HG03108 (cell line): ENCODE data around the gene MACO1.

Source experiments
- ATAC-seq: cut with Tn5 transposase; IDR thresholded peaks from one replicate; pipeline ENCODE4 v1.9.1; 2021; ENCODE audit warnings: moderate library complexity; ENCODE audit not compliant: unreplicated experiment

MACO1 gene

DNA sequence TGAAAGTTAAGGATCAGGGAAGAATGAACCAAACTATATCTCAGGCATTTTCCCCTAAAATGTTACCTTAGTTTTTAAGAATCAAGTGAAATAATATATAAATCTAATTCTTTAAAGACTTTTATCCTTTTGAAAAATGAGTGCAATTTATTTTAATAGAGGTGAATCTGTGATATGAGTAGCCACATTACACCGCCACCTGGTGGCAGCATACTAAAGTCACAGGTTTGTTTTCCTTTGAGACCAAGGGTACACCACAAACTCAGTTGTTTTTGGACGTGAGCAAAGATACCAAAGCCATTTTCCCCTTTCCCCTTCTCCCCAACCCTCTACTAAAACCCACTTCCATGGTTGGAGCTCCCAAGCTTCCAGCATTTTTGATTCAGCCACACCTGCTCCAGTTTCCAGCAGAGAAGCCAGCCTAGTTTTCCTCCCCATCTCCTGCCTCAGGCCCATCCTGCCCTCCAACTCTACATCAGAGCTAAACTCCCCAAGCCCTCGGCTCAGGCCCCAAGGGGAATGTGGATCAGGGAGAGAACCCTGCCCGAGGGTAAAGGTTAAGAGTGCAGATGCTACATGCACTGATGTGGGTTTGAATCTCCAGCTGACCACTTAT lies 89.9 kb downstream of the MACO1 start:
- no peak for ATAC-seq

DNA sequence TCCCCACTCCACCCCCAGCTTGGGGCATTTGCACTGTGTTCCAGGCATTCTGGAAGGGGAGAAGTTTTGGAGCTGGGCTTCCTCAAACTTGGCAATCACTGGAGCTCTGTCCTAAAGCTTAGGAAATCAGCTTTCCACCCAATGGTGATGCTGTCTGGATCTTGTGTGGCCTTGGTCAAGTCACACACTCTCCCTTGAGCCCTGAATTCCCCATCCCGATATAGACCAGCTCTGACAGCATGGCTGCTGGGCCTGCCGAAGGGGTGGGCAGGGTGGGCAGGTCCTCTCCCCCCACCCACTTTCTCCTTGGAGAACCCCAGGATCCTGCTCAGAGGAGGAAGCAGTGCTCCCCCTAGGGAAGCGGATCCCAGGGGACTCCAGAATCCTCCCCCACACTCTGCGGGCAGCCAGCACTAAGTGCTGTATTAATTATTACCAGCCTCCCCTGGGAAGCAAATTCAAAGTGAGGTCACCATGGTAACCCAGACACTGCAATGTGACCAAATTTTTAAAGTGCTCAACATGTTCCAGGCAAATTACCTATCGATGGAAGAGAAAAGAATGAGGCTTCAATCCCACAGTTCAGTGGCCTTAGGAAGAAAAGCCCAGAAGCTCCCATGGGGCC lies 91.4 kb downstream of the MACO1 start:
- peak; percentile 49 for ATAC-seq

DNA sequence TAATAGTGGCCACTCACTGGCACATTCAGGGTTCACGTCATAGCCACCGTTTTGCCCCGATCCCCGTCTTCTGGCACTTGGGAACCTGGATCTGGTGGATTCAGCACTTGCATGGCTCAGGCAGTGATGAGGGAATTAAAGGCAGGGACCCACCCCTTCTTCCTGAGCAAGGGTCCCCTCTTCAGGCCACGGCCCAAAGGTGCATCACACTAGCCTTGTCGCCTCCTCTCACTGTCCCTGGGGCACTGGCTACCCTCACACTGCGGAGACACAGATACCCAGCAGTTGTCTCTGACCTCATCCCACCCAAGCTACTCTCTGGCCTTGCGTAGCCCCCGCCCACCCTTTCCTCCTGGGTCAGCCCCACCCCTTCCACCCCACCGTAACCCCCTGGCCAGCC lies 92.8 kb downstream of the MACO1 start:
- ATAC-seq: no peak

DNA sequence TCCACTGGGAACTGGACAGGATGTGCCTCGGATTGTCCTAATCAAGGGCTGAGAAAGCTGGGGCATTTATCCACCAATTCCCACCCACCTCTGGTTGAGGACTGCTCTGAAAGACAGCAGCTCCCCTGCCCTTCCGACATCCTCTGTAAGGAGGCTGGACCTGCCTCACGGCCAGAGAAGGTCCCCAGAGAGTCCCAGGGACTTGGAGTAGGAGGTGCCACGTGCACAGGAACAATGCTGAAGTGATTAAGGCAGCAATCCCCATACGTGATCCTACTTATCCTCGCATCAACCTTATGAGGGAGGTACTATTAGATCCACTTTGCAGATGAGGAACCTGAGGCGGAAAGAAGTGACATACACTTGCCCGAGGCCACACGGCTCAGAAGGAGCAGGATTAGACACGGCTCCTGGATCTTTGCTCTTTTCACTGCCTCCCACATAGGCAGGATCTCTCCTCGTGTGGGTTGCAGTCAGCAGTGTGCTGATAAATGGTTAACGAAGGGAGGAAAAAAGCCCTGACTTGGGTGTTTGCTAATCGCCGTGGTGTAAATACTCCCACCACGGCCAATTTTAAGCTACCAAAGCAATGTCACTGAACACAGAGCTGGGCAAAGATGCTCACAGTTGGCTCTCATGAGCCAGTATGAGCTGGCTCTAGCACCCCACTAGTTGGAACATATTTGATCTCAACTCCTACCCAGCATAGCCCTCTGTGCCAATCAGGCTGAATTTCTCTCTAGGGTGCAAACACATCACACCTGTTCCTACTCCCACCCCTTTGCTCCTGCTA lies 94.1 kb downstream of the MACO1 start:
- no peak for ATAC-seq

DNA sequence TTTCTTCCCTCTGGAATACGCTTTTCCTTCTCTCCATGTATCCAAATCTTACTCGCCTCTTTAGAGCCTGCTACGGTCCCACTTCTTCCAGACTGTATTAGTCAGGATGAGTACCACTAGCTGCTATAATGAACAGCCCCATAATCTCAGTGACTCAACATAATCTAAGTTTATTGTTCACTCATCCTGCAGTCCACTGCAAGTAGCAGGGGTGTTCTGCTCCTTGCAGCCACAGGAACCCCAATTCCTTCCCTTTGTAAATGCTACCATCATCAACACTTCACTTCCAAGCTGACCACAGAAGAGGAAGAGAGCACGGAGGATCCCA lies 94.6 kb downstream of the MACO1 start:
- ATAC-seq: no peak

DNA sequence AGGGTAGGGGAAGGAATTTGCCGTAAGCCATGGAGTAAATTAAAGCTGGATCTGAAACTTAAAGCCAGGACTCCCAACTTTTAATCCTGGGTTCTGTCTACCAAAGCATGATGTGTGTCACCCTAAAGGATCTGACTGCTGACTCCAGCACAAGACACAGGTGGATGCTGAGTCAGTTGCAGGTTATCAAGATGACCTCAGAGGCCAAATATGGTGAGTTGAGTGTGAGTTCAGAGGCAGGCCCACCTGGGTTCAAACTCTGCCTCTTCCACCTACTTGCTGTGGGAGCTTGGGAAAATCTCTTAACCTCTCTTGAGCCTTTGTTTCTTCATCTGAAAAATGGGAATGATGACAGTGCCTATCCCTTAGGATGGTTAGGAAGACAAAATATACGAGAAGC lies 96.1 kb downstream of the MACO1 start:
- ATAC-seq: no peak

DNA sequence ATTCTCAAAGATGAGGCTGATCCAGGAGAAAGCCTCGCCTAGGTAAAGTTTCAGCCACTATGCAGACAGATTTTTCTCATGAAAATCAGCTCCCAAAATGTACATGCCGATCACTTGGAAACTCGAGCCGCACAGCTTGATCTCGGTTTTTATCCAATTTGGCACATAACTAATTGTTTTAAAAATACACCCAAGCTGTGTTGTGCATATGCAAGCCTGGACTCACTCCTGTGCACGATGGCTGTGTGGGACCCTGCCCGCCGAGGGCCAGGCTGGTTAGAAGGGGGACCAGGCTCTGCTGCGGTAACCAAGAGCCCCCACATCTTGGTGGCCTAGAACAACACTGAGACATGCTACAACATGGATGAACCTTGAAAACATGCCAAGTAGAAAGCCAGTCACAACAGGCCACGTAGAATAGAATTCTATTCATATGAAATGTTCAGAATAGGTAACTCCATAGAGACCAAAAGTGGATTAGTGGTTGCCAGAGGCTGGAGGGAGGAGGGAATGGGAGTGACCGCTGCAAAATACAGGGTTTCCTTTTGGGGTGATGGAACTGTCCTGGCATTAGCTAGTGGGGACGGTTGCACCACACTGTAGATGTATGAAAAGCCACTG lies 96.6 kb downstream of the MACO1 start:
- no peak for ATAC-seq

DNA sequence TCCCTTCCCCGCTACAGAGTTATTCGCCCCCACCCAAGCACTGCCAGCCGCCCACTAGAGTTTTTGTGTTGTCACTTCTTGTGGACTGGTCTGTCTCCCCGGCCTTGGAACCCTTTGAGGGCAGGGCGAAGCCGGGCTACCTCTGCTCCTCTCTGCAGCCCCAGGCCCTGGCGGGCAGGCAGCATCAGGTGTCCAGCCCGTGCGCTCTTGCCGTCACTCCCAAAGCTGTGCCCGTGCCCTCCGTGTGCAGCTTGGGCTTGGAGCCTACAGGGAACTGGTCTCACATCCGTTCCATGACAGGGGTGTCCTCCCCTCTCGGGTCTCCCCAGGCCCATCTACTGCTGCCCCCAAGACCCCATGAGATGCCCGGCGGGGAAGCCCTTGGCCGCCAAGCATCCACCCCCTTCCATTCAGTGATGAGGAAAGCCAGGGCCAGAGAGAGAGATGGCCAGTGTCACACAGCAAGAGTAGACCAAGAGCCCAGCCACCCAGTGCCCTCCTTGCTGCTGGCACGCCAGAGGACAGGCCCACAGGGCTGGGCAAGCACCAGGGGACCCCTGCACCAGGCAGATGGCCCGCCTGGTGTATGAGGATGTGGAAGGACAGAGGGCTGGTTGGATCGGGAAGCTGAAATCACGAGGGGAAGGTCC lies 97.4 kb downstream of the MACO1 start:
- no peak for ATAC-seq

DNA sequence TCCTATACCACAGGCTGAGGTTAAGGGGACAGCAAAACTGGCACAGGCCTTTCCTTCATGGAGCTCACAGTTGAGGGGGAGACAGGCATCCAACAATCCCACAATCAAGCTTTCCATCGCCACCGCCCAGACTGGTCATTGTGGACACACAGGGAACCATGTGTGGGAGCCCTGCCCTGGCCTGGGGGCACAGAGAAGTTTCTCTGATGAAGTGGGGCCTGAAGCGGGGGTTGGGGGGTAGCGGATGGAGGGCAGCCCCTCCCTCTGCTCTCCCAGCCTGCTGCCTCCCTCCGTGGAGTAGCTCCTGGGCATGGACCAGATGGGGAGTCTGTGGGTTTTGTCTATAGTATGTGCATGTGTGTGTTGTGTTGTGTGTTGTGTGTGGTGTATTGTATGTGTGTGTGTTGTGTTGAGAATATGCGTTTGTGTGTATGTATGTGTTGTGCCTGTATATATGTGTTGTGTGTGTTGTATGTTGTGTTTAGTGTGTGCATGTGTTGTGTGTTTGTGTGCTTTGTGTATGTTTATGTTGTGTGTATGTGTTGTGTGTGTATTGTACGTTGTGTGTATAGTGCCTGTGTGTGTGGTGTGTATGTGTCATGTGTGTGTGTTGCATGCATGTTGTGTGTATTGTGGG lies 98.3 kb downstream of the MACO1 start:
- no peak for ATAC-seq

DNA sequence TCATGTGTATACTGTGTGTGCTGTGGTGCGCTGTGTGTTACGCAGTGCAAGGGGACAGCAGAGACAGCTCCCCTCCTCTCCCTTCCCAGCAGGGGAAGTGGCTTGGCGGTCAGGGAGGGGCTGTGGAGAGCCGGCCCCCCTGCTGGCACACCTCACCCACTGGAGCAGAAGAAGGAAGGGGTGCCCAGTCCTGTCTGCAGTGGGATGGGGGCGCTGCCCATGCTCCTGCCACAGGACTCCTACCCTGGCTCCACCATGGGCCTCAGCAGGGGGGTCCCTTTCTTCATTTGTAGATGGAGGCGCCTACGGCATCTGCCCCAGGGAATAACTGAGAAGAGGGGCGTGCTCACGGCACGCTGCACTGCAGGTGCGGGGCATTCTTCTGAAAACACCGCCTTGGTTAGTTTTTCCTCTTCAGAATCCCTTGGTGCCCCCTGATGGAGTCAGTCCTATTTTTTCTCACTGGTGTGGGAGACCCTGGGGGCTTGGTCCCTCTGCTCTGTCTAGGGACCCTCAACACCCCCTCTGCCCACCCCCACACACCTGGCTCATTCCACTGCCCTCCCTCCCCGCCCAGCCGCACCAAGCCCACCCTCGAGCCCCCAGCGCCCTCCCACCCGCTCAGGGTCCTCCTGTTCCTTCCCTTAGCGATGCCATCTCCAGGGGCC lies 99.0 kb downstream of the MACO1 start:
- ATAC-seq: no peak

DNA sequence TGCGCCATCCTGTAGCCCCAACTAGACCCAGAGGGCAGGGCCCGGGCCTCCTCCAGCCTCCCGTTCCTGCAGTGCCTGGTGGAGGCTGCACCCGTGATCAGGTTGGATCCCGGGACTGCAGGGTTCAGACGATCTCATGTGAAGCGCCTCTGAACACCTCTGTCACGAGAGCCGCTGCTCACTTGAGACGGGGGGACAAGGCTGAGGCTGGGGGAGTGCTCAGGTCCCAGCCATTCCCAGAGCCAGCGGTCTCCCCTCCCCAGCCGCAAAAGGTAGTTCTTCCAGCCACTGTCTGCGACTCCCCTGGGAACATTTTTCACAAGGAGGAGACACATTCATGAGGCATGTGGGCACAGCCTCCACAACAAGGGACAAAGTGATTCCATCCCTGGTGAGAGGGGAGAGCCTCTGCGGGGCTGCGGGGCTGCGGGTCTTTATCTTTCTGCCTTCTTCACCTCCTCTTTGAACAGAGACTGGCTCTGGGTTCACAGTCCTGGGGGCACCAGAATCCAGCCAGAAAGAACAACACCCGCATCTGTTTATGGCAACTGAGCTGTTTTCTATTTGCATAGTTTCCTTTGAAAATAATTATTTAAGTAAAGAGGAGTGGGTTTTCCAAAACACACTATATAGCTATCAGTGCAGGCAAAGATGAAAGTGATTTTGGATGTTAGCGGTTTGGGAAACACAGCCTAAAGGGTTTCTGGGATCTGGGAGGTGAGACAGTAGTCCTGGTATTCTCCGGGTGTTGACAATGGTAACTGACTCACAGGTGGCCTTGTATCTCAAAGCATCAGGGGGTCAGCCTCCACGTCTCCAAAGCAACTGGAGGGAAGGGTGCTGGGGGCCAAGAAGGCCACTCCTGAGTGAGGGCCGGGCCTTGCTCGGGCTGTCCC lies 99.7 kb downstream of the MACO1 start:
- ATAC-seq: no peak

DNA sequence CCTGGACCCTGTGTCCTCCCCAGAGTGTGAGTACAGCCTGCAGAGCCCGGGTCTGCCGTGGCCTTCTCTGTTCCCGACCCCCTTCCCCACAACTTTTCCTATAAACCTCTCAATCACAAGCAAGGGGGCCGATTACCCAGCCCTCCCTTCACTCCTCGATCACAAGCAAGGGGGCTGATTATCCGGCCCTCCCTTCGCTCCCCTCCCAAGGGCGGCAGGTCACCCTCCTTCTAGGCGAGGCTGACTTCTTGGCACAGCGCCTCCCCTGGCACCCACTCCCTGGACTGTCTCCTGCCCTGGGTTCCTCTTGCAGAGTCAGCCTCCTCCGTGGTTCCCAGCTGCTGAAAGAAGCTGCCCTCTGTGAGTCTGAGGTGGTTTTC lies 100.4 kb downstream of the MACO1 start:
- ATAC-seq: no peak

DNA sequence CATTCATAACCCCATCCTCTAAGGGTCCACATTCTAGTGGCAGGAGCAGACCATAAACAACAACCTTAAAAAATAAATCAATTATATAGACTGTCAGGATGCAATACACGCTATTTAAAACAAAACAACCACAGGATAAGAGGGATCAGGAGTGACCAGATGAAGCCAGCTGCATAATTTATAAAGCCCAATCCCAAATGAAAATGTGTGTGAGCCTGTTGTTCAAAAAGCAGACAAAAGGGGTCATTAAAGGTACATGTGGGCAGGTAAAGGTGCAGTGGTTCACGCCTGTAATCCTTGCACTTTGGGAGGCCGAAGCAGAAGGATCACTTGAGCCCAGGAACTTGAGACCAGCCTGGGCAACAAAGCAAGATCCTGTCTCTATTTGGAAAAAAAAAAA lies 102.3 kb downstream of the MACO1 start:
- ATAC-seq: no peak

DNA sequence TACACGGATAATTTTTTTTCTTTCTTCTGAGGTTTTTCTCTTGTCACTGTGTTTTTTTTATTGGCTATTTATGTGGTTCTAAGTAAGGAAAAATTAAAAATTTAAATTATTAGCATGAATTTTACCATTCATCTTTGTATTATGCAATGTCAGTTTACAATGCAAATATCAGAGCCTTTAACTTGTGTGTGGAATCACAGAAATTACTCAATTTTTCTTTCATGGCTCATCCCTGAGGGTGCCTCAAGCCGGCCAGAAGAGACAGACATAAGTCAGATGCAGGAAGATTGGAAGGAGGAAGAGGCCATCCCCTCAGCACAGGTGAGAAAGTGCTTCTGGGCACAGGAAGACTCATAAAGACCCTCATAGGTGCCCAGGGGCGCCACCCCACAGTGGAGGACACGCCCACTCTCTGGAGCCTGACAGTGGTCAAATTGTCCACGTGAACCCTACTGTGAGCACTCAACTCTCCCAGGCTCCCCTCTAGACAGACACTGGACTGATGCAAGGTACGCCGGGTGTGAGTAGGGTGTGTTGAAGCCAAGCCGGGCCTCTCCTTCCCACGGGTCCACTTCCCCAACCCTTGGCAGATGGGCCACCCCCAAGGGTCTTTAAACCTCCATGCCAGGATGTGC lies 103.2 kb downstream of the MACO1 start:
- ATAC-seq: no peak

DNA sequence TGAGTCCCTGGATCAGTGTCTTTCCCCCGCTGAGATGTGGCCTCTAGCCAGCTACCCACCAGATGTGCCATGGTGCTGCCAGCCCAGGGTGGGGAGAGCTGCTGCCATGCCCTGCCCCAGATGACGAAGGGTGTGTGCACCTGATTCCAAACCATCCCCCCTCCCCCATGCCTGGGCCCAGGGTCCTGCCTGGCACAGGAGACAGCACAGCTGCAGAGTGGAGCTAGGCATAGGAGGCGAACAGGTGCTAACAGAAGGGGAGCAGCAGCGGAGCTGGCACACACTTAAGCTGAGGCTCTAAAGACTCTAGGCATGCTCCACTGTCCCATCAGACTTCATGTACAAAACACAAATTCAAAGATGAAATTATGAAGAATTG lies 103.7 kb downstream of the MACO1 start:
- ATAC-seq: no peak

DNA sequence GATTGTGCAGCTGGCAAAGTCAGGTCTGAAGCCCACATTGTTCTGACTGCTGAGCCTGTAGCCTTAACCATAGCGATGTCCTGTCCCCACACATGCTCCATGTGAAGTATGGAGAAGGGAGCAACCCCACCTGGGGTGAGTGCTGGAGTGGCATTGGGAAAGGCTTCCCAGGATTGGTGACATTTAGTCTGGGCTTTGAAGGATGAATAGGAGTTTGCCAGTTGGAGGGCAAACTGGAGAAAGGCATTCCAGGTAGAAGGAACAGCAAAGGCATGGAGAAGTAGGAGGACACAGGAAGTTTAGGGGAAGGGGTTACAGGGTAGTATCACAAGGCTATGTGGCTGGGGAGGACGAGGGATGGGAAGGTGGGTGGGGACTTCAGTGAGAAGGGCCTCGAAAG lies 105.4 kb downstream of the MACO1 start:
- no peak for ATAC-seq

DNA sequence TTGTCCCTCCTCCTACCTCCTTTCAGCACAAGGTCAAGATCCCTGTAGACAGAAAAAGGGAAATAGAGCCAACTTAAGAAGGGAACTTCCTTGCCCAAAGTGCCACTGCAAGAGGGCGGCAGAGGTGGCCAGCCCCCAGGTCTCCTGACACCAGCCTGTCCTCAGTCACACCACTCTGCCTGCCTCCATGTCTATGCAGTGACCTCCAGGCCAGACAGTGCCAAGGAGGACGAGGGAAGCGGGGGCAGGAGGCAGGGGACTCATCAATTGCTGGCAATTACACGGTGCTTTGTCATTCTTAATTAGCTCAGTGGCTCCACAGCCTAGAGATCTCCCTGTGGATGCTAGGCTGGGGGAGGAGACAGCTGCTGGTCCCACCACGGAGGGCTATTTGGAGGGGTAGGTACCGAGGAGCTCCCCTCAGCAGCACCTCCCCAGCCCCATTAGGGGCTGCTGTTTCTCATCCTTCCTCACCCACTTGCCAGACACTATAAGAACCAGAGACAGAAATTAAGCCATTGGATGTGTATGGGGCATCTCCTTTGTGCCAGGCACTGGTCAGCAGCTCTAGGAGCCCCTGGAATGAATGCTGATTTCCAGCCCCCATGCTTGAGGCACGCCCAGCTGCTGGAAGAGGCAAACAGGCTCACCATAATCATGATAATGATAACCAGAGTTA lies 106.6 kb downstream of the MACO1 start:
- no peak for ATAC-seq

DNA sequence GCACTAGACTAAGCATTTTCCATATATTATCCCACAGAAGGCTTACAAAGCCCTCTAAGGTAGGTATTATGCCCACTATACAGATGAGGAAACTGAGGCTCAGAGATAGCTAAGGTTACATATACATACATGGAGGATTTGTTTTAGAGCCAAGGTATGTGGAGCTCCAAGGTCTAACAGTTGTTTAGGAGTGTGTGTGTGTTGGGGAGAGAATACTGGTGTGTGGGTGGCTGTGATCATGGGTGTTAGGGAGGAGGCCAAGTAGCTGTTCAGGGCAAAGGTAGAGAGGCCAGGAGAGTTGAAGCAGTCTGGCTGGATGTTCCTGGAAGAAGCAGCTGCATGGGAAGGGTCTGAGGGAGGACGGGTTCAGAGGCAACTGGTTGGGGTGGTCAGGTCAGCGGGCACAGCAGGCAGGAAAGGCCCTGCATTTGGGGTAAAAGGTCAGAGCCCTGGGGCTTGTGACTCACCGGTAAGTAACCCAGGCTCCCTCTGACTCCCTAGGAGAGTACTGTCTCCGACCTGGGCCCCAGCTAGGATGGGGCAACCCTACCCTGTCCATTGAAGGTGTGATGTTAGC lies 107.6 kb downstream of the MACO1 start:
- no peak for ATAC-seq
